ENCODE results near the gene RNF215. TPM values are rescaled to one million over a fixed set of nuclear protein-coding genes. Genes with fewer than 3 reads are reported as not detected.
A peak's percentile ranks its signal among the peaks of the same experiment; 100 is the strongest.
"Not testable (repeated sequence)": the region's sequence is repeated elsewhere in the genome, so short reads cannot be mapped to it uniquely, and the experiment has no call there.

The RNF215 gene
- polyA plus RNA-seq, 3 donors, result 16.8 to 24.8 (median 23.7) TPM

DNA sequence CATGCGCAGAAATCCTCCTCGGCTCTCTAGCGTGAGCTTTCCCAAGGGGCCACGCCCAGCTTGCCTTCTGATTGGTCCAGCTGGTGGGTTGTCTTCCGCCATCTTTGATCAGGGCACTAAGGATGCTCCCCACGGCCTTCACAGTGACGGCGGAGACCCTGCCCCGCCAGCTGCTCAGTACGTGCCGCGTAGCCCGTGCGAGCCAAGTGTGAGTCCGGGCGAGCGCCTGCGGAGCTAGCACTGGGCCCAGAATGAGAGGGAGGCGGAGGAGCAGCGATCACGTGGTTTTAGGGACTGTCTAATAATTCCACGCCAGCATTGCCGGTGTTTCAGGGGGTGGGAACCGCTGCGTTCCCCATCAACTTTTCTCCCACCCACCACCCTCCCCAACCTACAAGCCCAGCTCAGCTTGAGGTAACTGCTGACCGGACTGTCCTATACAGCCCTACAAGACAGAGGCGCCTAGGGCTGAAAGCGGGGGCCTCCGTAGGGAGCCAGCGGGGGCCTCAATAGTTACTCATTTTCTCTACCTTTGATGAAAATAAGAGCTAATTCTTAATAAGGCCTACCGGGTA, 36.8 kb upstream of the RNF215 start:
- DNase-seq (ENCODE audit: extremely low read depth in 1 of 11, low read depth in 9 of 11, low spot score in 4 of 11), result peak; percentile 99 to 100 (median 100)

DNA sequence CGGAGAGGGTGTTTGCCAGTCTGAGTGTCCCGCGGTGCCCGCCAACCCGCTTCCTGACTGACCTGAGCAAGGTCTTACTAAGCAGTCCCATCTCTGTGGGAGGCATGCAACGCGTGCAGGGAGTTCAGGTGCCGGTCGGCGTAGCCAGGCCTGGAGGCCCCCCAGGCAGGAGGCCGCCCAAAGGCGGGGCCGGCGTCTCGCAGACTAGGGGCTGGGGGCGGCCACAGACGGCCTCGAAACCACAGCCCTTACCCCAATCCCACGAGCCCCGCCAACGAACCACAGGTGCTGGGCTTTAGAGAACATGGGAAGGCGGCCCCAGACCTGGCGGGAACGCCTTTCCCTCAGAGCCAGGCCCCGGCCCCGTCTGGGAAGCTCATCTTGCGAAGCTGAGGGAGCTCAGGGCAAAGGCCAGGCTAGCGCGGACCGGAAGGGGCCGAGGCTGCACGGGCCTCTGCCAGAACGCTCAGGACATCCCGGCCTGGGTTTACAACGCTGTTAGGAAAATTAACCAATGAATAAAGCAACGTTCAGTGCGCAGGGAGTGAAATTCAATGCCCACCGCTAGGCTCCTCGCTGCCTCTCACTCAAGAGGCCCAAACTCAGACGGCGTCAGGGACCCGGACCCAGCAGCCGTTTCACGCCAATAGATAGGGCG, 36.2 kb upstream of the RNF215 start:
- DNase-seq (ENCODE audit: extremely low read depth in 1 of 11, low read depth in 9 of 11, low spot score in 4 of 11), result peak in 1 of 11 donors; percentile 7

DNA sequence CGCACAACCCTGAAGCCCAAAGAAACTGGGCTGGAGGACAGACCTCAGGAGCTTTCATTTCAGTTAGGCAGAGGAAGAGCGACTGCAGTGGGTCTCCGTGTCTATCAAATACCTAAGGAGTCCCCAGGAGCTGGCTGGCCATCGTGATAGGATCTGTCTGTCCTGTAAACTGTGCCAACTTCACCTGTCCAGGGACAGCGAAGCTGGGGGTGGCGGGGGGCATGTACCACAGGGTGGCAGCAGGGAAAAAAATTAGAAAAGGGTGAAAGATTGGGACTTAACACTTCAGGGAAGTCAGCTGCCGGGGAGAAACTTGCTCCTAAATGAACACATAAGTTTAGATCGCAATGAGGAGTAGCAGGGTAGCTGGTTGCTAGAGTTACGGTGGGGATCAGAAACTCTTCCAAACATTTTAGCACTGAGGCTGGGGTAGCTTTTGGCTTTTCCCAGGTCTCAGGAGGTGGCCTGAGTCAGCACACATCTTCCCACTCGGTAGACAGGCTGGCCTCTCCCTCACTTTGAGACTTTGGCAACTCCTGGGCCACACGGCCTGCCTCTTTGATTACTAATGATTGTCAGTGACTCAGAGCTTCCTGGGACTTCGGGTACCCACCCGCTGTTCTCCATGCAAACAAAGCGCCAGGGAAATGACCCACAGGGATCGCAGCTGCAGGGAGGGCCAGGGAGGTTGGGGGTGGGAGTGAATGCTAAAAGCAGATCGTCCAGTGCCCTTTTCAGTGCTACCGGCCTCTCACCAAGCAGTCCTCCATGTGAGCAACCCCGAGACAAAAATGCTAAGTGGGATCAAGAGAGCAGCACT, 35.5 kb upstream of the RNF215 start:
- DNase-seq (ENCODE audit: extremely low read depth in 1 of 11, low read depth in 9 of 11, low spot score in 4 of 11), result peak in 1 of 11 donors; percentile 11

DNA sequence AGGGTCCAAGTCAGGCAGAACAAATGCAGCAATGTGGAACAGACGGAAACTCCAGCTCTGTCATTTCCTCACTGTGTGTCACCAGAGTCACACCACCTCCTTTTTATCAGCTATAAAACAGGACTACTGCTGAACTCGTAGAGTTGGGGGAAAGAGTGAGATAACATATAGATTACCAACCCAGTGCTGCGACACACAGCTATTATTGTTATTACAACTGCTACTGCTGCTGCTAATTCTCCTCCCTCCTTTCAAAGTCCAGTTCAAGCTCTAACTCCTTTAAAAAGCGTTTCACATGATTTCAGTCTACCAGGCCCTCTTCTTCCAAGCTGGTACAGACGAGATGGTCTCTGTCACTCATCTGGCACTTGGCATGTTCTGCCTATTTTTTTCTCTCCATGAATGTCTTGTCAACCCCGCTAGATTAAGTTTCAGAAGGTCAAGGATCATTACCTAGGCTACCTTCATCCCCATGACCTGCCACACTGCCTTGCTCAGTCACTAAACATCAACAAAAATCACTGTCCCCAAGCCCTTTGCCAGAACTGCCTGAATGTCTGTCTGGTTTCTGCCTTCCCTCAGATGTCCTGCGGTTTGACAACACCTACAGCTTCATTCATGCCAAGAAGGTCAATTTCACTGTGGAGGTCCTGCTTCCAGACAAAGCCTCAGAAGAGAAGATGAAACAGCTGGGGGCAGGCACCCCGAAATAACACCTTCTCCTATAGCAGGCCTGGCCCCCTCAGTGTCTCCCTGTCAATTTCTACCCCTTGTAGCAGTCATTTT, 34.7 kb upstream of the RNF215 start:
- DNase-seq (ENCODE audit: extremely low read depth in 1 of 11, low read depth in 9 of 11, low spot score in 4 of 11), result no peak

DNA sequence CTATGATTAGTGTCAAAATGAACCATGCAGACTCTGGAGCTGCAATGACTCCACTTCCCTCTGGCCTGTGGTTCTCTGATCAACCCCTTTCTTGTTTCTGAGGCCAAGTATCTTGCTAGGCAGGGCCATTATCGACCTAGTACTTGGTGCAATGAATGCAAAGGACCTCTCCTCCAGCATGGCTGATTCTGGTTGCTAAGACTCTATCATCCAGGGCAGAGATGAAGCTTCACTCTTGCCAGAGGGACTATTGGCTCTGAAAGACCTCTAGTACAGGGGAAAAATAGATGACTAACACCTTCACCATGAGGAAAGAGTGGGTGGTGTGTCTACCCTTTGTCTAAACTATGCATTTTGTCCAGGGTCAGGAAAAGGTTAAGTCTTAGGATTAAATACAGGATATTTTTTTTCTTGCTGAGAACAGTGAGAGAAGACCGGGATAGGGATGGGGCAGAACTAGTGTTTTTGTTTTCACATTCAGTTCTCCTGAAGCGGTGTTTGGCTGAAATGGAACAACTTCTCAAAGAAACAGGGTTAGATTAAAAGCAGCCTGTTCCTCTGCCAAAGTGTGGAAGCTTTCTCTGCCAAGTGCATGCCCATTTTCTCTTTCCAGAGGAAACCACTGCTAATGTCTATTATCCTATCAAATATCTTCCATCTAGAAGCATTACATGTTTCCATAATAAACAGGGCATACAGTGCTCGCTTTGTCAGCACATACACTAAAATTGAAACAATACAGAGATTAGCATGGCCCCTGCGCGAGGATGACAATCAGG, 33.3 kb upstream of the RNF215 start:
- no peak for DNase-seq (ENCODE audit: extremely low read depth in 1 of 11, low read depth in 9 of 11, low spot score in 4 of 11)

DNA sequence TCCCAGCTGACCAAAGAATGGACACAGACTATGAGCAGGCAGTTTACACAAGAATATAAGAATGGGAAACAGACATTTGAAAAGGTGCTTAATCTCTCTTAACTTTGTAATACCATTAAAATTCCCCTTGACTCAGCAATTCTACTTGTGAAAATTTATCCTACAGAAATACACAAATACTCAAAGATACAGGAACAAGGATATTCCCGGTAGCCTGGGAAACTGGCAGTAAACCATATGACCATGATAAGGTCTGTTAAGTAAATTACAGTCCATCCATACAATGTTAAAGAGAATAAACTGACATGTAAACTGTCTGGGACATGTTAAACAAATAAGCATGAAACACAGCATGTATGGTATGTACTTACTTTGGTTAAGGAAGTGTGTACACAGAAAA, 29.6 kb upstream of the RNF215 start:
- no peak for DNase-seq (ENCODE audit: extremely low read depth in 1 of 11, low read depth in 9 of 11, low spot score in 4 of 11)

DNA sequence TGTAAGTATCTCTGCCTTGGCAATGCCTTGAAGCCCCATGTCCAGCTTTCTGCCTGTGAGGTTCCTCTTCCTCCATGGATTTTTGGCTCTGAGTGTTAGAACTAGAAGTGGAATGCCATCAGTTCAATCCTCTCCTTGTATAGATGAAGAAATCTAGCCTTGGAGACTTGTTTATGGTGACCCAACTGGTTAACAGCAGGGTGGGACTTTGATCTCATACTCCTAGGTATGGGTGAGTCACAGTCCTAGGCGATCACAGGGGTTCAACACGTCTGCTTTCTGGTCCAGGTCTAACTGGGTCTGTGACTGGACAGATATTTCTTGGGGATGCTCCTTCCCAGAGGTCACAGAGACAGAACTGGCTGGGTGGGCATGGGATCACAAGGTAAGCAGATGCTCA, 29.2 kb upstream of the RNF215 start:
- DNase-seq (ENCODE audit: extremely low read depth in 1 of 11, low read depth in 9 of 11, low spot score in 4 of 11), result no peak

DNA sequence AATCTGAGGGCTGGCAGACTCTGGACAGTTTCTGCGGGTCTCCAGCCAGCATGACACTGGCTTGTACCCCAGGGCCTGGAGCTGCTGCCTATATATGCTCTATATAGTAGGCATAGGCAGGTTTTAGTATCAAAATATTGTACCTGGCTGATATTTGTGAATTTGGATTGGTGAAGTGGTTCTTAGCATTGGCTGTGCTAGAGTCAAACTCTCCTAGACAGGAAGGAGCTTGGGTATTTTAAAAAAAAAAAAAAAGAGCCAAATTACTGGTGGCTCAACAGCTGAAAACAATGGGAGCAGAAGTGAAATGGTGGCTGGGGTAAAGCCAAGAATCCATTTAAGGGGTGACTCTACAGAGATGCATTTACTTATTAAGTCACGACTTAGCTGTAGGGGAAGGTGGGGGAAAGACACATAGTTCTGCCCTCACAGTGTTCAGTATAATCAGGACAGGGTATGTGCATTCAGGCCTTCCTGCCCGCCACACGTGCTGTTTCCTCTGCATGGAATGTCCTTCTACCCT, 27.4 kb upstream of the RNF215 start:
- DNase-seq (ENCODE audit: extremely low read depth in 1 of 11, low read depth in 9 of 11, low spot score in 4 of 11), result no peak

DNA sequence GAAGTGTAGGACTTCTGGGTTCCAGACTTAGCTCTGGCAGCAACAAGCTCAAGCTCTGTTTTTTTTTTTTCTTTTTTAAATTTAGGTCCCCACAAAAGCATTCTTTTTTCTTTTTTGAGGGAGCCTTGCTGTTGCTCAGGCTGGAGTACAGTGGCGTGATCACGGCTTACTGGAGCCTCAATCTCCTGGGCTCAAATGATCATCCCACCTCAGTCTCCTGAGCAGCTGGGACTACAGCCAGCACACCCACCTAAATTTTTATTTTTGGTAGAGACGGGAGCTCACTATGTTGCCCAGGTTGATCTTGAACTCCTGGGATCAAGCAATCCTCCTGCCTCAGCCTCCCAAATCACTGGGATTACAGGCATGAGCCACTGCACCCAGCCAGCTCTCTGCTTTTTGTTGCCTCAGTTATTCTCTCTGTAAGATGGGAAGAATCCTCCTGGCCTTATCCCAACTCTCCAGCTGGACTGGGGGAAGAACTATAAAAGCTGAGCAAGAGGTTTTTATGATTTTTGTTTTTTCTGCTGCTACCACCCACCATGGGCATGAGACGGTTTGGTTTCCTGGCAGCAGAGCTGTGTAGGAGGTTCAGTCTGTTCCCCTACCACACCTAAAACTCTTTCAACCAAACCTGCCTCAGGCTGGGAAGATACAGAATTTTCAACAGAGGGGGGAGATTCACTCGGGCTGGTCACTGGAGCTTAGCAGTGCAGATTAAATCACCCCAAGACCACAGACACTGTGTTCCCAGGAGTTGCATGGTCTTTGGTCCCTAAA, 26.7 kb upstream of the RNF215 start:
- no peak for DNase-seq (ENCODE audit: extremely low read depth in 1 of 11, low read depth in 9 of 11, low spot score in 4 of 11)

DNA sequence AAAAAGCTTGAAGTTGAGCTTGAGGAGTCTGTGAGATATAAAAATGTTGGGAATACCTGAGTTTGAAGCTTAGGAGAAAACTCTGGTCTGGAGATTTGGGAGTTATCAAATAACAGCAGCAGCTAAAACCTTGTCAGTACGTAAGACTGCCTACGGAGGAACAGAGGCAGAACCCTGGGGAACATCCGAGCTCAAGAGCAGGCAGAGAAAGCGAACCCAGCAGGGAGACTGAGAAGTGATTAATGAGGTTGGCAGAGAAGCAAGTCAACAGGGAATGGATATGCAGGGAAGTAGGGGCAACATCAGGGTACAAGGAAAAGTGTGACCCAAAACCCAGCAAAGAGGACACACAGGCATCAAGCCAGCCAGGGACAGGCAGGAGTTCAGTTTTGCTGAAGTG, 25.8 kb upstream of the RNF215 start:
- no peak for DNase-seq (ENCODE audit: extremely low read depth in 1 of 11, low read depth in 9 of 11, low spot score in 4 of 11)

DNA sequence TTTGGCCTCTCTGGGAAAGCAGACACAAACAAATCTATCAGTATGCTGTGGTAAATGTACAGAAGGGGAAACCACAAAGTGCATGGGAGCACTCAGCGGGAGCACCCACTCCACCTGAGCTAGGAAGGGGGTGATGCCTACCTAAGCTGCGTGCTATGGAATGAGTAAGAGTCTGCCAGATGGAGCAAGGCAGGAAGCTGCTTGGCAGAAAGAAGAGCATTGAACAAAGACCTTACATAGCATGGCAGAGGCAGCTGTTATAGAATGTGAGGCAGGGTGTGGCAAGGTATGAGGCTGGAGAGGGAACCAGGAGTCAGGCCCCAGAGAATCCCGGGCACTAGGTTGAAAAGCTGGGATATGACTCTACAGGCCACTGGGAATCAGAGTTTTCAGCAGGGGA, 24.6 kb upstream of the RNF215 start:
- no peak for DNase-seq (ENCODE audit: extremely low read depth in 1 of 11, low read depth in 9 of 11, low spot score in 4 of 11)

DNA sequence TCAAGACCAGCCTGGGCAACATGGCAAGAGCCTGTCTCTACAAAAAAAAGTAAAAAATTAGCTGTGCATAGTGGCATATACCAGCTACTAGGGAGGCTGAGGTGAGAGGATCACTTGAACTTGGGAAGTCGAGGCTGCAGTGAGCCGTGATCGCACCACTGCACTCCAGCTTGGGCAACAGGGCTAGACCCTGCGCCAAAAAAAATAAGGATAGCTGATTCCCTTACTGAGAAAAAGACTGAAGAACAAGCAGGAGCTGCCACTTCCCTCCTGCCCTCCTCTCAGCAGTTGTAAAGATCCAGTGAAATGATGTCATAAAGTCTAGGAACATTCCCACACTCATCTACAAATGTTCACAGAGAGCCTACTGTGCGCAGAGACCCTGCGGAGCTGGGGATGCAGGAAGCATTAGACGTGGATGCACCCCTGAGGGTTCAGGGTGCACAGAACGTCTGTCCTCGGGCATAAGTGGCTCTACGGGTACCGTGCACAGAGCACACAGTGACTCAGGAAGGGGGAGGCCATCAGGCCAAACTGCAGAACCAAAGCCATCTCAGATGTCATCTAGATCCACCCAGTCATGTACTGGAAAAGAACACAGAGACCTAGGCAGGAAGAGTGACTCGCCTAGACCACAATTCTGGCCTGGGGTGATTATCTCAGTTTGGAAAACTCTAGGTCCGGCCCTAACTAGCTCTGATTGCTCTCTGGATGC, 21.3 kb upstream of the RNF215 start:
- no peak for DNase-seq (ENCODE audit: extremely low read depth in 1 of 11, low read depth in 9 of 11, low spot score in 4 of 11)

DNA sequence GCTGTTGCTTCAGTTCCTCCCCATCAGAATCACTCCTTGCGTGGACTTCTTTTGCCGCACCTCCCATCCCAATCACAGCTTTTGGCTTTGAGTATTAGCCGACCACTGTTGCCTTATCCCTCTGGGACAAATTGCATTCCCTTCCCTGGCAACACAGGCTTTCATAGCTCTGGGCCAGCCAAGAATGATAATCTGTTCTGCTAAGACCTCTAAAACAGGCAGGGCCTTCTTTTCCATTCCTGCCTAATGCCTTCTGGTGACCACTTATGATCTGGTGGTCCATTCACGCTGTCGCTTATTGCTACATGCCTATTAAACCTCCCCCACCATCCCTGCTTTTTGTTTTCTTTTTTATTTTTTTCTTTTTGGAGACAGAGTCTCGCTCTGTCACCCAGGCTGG, 19.2 kb upstream of the RNF215 start:
- no peak for DNase-seq (ENCODE audit: extremely low read depth in 1 of 11, low read depth in 9 of 11, low spot score in 4 of 11)

DNA sequence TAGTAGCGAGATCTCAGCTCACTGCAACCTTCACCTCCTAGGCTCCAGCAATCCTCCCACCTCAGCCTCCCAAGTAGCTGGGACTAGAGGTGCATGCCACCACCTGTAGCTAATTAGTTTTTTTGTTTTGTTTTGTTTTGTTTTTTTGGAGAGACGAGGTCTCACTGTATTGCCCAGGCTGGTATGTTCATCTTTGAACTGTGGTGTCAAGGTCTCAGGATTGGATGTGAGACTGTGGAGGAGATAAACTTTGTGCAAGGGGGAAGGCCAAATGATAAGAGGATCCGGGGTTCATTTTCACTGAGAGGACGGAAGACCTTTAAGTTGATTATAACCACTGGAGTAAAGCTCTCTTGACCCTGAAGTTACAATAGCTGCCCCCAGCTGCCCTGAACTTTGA, 18.5 kb upstream of the RNF215 start:
- DNase-seq (ENCODE audit: extremely low read depth in 1 of 11, low read depth in 9 of 11, low spot score in 4 of 11), result no peak

DNA sequence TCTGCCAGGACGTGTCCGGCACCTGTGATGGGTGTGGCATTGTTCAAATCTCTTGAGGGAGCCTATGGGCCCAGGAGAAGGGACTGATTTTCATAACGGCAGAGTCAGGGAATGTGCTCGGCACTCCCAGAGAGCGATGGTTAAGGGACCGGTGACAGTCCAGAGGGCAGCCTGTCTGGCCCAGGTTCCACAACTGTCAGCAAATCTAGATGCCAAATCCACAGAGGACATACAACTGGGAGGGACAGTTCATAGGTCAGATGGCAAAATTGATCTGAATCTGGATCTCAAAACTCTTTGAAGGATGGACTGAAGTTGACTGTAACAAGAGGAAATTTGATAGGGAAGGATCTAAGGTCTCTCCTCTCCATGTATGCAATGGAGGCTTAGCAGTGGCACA, 17.1 kb upstream of the RNF215 start:
- no peak for DNase-seq (ENCODE audit: extremely low read depth in 1 of 11, low read depth in 9 of 11, low spot score in 4 of 11)

DNA sequence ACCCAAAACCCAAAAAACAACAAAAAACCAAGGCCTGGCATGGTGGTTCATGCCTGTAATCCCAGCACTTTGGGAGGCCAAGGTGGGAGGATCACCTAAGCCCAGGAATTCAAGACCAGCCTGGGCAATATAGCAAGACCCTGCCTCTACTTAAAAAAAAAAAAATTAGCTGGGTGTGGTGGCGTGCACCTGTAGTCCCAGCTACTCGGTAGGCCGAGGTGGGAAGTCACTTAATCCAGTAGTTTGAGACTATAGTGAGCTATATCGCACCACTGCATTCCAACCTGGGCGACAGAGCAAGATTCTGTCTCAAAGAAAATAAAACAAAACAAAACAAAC, 15.5 kb upstream of the RNF215 start:
- DNase-seq (ENCODE audit: extremely low read depth in 1 of 11, low read depth in 9 of 11, low spot score in 4 of 11), result not testable (repeated sequence)

DNA sequence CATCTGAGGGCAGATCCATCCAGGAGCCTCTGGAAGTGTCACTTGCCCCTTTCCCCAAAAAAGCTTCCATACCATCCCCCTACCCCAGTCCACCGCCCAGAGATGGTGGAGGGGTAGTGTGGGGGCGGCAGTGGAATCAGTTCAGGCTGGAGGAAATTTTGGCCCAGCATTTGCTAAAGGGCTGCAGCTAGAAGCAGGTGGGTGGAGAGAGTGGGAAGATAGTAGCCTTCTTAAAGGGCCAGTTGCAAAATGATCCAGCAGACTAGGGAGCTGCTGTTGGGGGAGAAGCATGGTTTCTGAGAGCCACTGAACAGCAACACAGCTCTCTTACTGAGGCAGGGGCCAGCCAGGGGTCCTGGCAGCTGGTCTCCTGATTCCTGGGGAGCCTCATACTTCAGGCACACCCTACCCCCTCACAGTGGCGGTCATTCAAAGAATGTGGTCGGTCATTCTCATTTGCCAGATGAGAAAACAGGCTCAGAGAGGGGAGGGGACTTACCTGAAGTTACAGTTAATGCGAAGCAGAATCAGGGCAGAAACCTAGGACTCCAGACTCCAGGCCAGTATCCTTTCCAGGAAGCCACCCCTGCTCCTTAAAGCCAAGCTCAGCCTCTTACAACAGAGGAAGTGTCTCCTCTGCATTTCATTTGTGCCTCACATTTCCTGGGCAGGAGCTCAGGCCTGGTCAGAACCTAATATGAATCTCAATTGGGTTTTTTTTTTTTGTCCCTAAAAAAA, 15.0 kb upstream of the RNF215 start:
- no peak for DNase-seq (ENCODE audit: extremely low read depth in 1 of 11, low read depth in 9 of 11, low spot score in 4 of 11)
